T-helper 2 cell treated with Interferon-gamma antibody and Interleukin-4, amounts not matched to agents 100 ng/mL and 5 ng/mL, for 36 hours (primary cell): ENCODE measurements around the gene UBA6. TPM values are rescaled to one million over a fixed set of nuclear protein-coding genes. Genes with fewer than 3 reads are reported as not detected.
"Not testable (repeated sequence)": the region's sequence is repeated elsewhere in the genome, so short reads cannot be mapped to it uniquely, and the experiment has no call there.

Source experiments
- intact Hi-C: fragments of 100-400 bp; cut with micrococcal nuclease; formaldehyde crosslinking; loops from one replicate; pipeline ENCODE4 v1.15.1; 2023
- total RNA-seq: library from RNA; stranded (reverse); gene quantifications from 2 replicates; pipeline ENCODE4 v1.2.3, GENCODE V29; 2022

The UBA6 gene
- total RNA-seq, 1 donor from 2014 or later, result 69.9 TPM

GRCh38 chr4:67674098-67674497 lies 26.9 kb downstream of the UBA6 start:
- intact Hi-C loops, result no loop called here

- intact Hi-C loops, result no loop called here
These were observed 32.6 kb downstream of the UBA6 start for GRCh38 chr4:67668315-67668714.

GRCh38 chr4:67660418-67660817 lies 40.5 kb downstream of the UBA6 start:
- intact Hi-C loops, result no loop called here

GRCh38 chr4:67659065-67659464 lies 41.9 kb downstream of the UBA6 start:
- intact Hi-C loops, result no loop called here

- intact Hi-C loops, result no loop called here
These were observed 42.7 kb downstream of the UBA6 start for GRCh38 chr4:67658302-67658701.

- intact Hi-C loops, result no loop called here
These were observed 49.4 kb downstream of the UBA6 start for GRCh38 chr4:67651536-67651935.

GRCh38 chr4:67638136-67638535 lies 62.8 kb downstream of the UBA6 start:
- intact Hi-C loops, result no loop called here

GRCh38 chr4:67636978-67637377 lies 64.0 kb downstream of the UBA6 start:
- intact Hi-C loops, result not testable (repeated sequence)

- intact Hi-C loops, result no loop called here
These were observed 65.6 kb downstream of the UBA6 start for GRCh38 chr4:67635331-67635730.

- intact Hi-C loops, result loop anchor here (5.0 kb wide), 2 partner anchors 62 to 68 kb away; partner anchors contain the start of gene UBA6
These were observed 66.2 kb downstream of the UBA6 start for GRCh38 chr4:67634741-67635140.

GRCh38 chr4:67632492-67632891 lies 68.5 kb downstream of the UBA6 start:
- intact Hi-C loops, result loop anchor here (1.0 to 5.0 kb wide), 3 partner anchors 60 to 87 kb away; partner anchors contain the start of genes CENPC and UBA6

- intact Hi-C loops, result no loop called here
These were observed 76.0 kb downstream of the UBA6 start for GRCh38 chr4:67624939-67625338.

GRCh38 chr4:67616478-67616877 lies 84.5 kb downstream of the UBA6 start:
- intact Hi-C loops, result no loop called here

GRCh38 chr4:67615119-67615518 lies 85.8 kb downstream of the UBA6 start:
- intact Hi-C loops, result no loop called here

- intact Hi-C loops, result no loop called here
These were observed 86.8 kb downstream of the UBA6 start for GRCh38 chr4:67614186-67614585.

- intact Hi-C loops, result no loop called here
These were observed 92.9 kb downstream of the UBA6 start for GRCh38 chr4:67608027-67608426.

GRCh38 chr4:67604749-67605148 lies 96.2 kb downstream of the UBA6 start:
- intact Hi-C loops, result no loop called here

- intact Hi-C loops, result no loop called here
These were observed 97.0 kb downstream of the UBA6 start for GRCh38 chr4:67604029-67604381.

- intact Hi-C loops, result no loop called here
These were observed 97.5 kb downstream of the UBA6 start for GRCh38 chr4:67603310-67604028.

- intact Hi-C loops, result no loop called here
These were observed 107.2 kb downstream of the UBA6 start for GRCh38 chr4:67593741-67594175.

- intact Hi-C loops, result no loop called here
These were observed 113.8 kb downstream of the UBA6 start for GRCh38 chr4:67587156-67587555.

- intact Hi-C loops, result no loop called here
These were observed 116.5 kb downstream of the UBA6 start for GRCh38 chr4:67584496-67584895.

GRCh38 chr4:67581913-67582312 lies 119.0 kb downstream of the UBA6 start:
- intact Hi-C loops, result loop anchor here (1.0 to 2.0 kb wide), 4 partner anchors 9 to 118 kb away; partner anchors contain the start of genes CENPC and STAP1
